Upper lobe of left lung (tissue), 4 donors: ENCODE measurements around the gene ADAM12.

ENCODE experiments used
- CTCF ChIP-seq, 6 experiments: fragments of 450-650 bp in 4 of 6; fragments of 200-600 bp in 2 of 6; sonication (generic) in 2 of 6; IDR thresholded peaks; one replicate each; pipeline ENCODE4 v1.5.1; 2016 to 2019; ENCODE audit warnings: antibody characterized with exemption in 6 of 6
- POLR2A ChIP-seq, 4 donors: fragments of 450-650 bp; IDR thresholded peaks; one replicate each; pipeline ENCODE4 v1.5.1; 2016 to 2017; ENCODE audit warnings: antibody characterized with exemption in 4 of 4, mild to moderate bottlenecking in 2 of 4

GRCh38 chr10:126059076-126059826 lies 329.0 kb downstream of the ADAM12 start:
- TF ChIP-seq CTCF (IDR thresholded peaks at IDR 0.05) (no peak), POLR2A (IDR thresholded peaks at IDR 0.05) (no peak)
